ENCODE measurements around the gene RNF225. TPM values are rescaled to one million over a fixed set of nuclear protein-coding genes. Genes with fewer than 3 reads are reported as not detected.
A peak's percentile ranks its signal among the peaks of the same experiment; 100 is the strongest.
"Not testable (repeated sequence)": the region's sequence is repeated elsewhere in the genome, so short reads cannot be mapped to it uniquely, and the experiment has no call there.

Gene RNF225
- total RNA-seq, 1 donor from 2014 or later = 0.79 TPM

DNA sequence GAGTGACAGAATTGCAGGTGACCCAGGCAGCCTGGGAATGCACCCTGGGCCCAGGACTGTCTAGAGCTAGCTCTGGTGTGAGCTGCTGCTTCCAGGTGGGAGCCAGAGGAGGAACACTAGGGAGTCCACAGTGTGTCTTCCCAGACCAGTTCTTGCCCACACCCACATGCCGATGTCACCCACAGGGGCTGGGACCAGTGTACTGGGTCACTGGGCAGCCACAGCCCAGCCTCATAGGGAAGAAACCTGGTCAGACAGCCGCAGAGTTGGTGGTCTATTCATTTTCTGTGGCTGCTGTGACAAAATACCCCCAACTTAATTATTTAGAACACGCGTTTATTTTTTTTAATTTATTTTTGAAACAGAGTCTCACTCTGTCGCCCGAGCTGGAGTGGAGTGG lies 3.1 kb downstream of the RNF225 start:
- Histone ChIP-seq H3K36me3 (ENCODE audit: control insufficient read depth, insufficient read depth, low read length) (peaks cover 2% of the 10 kb centered on the region), H3K4me3 (ENCODE audit: low read depth, low read length) (no peak overlapping the region), H3K27me3 (ENCODE audit: control insufficient read depth, insufficient read depth, low read length) (no peaks in the 10 kb centered on the region)
- TF ChIP-seq, protein P1, sequence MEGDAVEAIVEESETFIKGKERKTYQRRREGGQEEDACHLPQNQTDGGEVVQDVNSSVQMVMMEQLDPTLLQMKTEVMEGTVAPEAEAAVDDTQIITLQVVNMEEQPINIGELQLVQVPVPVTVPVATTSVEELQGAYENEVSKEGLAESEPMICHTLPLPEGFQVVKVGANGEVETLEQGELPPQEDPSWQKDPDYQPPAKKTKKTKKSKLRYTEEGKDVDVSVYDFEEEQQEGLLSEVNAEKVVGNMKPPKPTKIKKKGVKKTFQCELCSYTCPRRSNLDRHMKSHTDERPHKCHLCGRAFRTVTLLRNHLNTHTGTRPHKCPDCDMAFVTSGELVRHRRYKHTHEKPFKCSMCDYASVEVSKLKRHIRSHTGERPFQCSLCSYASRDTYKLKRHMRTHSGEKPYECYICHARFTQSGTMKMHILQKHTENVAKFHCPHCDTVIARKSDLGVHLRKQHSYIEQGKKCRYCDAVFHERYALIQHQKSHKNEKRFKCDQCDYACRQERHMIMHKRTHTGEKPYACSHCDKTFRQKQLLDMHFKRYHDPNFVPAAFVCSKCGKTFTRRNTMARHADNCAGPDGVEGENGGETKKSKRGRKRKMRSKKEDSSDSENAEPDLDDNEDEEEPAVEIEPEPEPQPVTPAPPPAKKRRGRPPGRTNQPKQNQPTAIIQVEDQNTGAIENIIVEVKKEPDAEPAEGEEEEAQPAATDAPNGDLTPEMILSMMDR (IDR thresholded peaks at IDR 0.05; ENCODE audit: insufficient read depth, low read length, severe bottlenecking) = no peak
- FAIRE-seq (no peak), DNase-seq (ENCODE audit: low read depth) (no peak)

DNA sequence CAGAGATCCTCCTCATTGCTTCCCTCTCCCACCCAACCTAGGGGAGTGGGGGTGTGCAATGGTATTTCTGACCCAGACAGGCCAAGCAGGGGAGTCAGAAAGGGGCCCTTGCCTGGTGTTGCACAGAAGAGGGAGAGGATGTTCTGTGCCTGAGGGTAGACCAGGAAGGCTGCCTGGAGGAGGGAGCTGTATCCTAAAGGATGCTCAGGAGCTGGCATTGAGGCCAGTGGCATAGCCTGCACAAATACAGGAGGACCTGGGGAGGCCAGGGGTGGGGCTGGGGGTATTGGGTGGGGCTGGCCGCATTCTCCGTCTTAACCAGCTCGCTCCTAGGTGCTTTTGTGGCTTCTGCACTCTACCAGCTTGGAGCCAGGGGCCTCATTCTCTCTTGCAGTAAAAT lies 4.4 kb downstream of the RNF225 start:
- no peak for FAIRE-seq
- DNase-seq (ENCODE audit: low read depth) = no peak
- Histone ChIP-seq H3K4me3 (ENCODE audit: low read depth, low read length) (no peak overlapping the region), H3K27me3 (ENCODE audit: control insufficient read depth, insufficient read depth, low read length) (no peaks in the 10 kb centered on the region), H3K36me3 (ENCODE audit: control insufficient read depth, insufficient read depth, low read length) (no peaks in the 10 kb centered on the region)
- TF ChIP-seq, protein P1 (IDR thresholded peaks at IDR 0.05; ENCODE audit: insufficient read depth, low read length, severe bottlenecking) = no peak

DNA sequence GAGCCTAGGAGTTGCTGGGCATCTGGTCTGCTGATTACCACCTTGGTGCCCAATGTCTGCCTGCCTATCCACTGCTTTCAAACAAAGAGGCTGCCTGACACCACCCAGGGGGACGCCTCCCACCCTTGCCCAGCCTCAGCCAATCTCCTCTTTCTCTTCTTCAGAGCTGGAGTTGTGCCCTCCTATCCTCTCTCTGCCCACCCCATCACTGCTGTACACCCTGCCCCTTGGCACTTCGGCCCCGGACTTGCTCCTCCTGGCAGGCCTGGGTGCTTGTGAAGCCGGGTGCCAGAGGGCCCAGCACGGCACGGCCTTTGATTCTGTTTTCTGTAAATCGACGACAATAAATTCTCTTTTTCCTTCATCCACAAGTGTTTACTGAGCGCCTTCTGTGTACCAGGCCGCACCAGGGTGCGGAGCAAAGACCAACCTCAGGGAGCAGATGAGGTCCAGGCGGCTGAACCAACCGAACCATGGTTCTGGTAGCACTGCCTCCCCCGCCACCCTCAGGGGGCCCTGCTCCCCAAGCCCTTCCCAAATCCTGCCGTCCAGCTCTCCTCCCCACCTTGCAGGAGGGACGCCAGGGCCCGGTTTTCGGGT lies 5.0 kb downstream of the RNF225 start:
- no peak overlapping the region for H3K4me3 ChIP-seq (ENCODE audit: low read depth, low read length)
- TF ChIP-seq, protein P1 (IDR thresholded peaks at IDR 0.05; ENCODE audit: insufficient read depth, low read length, severe bottlenecking) = no peak
- no peaks in the 10 kb centered on the region for H3K36me3 ChIP-seq (ENCODE audit: control insufficient read depth, insufficient read depth, low read length)
- no peak for FAIRE-seq
- no peak for DNase-seq (ENCODE audit: low read depth)
- H3K27me3 ChIP-seq (ENCODE audit: control insufficient read depth, insufficient read depth, low read length) = no peaks in the 10 kb centered on the region

DNA sequence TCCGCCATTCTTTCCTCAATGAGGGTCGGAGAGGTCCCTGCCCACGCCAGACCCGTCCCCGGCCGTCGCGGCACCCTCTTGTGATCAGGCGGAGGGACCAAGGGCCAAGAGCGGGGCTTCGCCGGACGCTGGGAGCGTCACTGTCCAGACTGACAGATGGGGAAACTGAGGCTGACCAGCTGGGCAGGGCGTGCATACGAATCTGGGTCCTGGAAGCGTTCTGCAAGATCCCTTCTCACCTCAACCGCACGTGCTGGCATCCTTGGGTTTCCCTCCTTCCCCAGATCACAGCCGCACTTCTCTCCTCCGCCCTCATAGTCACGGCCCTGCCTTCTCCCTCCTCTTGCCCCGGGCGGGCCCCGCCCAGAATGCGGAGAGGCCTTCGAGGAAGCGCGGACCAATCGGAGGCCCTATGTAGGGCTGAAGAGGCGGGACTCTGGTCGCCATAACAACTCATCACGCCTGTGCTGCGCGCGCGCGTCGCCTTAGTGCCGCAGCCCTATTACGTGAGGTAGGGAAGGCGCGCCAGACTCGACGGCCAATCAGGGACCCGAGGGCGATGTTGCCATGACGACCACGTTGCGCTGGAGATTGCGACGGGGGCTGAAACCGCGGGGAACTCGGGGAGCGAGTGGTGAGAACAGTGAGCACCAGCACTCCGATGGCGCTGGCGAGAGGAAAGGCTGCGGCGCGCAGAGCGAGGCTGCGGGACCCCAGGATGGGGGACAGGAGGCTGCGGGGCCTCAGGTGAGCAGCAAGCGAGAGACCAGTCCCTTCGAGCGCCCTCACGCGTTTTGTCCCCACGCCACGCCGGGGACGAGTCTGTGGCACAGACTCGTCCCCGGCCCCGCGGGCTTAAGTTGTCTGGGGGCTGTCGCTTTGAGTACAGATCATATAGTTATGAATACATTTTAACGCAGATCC lies 5.7 kb downstream of the RNF225 start:
- Histone ChIP-seq H3K27me3 (ENCODE audit: control insufficient read depth, insufficient read depth, low read length) (no peaks in the 10 kb centered on the region), H3K36me3 (ENCODE audit: control insufficient read depth, insufficient read depth, low read length) (no peaks in the 10 kb centered on the region), H3K4me3 (ENCODE audit: low read depth, low read length) (peak overlapping the region; percentile 68)
- no peak for FAIRE-seq
- DNase-seq (ENCODE audit: low read depth) = peak; percentile 98
- TF ChIP-seq, protein P1 (IDR thresholded peaks at IDR 0.05; ENCODE audit: insufficient read depth, low read length, severe bottlenecking) = peak; percentile 16

DNA sequence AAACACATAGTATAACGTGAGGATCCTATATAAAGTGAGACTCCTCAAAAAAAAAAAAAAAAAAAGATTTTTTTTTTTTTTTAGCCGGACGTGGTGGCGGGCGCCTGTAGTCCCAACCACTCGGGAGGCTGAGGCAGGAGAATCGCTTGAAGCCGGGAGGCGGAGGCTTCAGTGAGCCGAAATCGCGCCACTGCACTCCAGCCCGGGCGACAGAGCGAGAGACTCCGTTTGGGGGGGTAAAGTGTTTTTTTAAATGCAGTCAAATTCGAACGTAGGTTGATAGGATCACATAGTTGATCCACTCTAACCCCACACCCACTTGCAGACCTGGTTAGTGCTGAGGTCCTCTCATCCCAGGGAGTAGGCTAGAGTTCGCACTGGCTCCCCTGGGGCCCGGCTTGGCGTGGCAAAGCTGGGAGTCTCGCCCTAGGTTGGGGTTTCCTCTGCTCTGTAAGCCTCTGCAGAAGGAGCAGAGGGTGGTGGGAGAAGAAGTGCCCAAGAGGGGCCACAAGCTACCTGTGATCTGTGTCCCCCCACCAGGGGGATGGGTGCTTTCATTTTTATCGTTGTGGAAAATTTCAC lies 6.5 kb downstream of the RNF225 start:
- no peaks in the 10 kb centered on the region for H3K36me3 ChIP-seq (ENCODE audit: control insufficient read depth, insufficient read depth, low read length)
- DNase-seq (ENCODE audit: low read depth) = no peak
- FAIRE-seq = no peak
- H3K27me3 ChIP-seq (ENCODE audit: control insufficient read depth, insufficient read depth, low read length) = no peaks in the 10 kb centered on the region
- TF ChIP-seq, protein P1 (IDR thresholded peaks at IDR 0.05; ENCODE audit: insufficient read depth, low read length, severe bottlenecking) = no peak
- peak overlapping the region; percentile 68 for H3K4me3 ChIP-seq (ENCODE audit: low read depth, low read length)

DNA sequence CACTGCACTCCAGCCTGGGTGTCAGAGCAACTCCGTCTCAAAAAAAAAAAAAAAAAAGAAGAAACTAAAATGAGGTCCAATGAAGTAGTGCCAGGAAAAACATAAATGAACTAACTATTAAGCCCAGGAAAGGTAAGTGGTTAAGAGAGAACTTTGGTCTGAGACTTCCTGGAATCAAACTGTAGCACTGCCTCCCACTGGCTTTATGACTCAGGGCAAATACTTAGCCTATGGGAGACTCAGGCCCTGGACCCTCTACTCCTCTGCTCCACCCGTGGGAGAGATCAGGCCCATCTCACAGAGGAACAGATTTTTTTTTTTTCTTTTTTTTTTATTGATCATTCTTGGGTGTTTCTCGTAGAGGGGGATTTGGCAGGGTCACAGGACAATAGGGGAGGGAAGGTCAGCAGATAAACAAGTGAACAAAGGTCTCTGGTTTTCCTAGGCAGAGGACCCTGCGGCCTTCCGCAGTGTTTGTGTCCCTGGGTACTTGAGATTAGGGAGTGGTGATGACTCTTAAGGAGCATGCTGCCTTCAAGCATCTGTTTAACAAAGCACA lies 8.5 kb downstream of the RNF225 start:
- H3K27me3 ChIP-seq (ENCODE audit: control insufficient read depth, insufficient read depth, low read length); FAIRE-seq; H3K36me3 ChIP-seq (ENCODE audit: control insufficient read depth, insufficient read depth, low read length); DNase-seq (ENCODE audit: low read depth); H3K4me3 ChIP-seq (ENCODE audit: low read depth, low read length): not testable (repeated sequence)
